Stimulated activated naive CD8-positive, alpha-beta T cell treated with anti-CD3 and anti-CD28 coated beads, Interleukin-15, Interleukin-2, amounts not matched to agents 100 ng/mL and 50 ng/mL, for 24 hours (primary cell): ENCODE data around the gene SLC27A4.

ENCODE experiments used
- H3K27ac Mint-ChIP-seq: one replicate; pipeline ENCODE4 v1.8.0; 2021; ENCODE audit warnings: mild to moderate bottlenecking, mixed read lengths
- H3K27me3 Mint-ChIP-seq: one replicate; pipeline ENCODE4 v1.8.0; 2021; ENCODE audit warnings: mixed read lengths
- H3K36me3 Mint-ChIP-seq: one replicate; pipeline ENCODE4 v1.8.0; 2021; ENCODE audit warnings: low read depth, mixed read lengths
- H3K4me1 Mint-ChIP-seq: one replicate; pipeline ENCODE4 v1.8.0; 2021; ENCODE audit warnings: low read depth, mixed read lengths
- H3K4me3 Mint-ChIP-seq: one replicate; pipeline ENCODE4 v1.8.0; 2021; ENCODE audit warnings: mild to moderate bottlenecking, mixed read lengths
- H3K9me3 Mint-ChIP-seq: one replicate; pipeline ENCODE4 v1.8.0; 2021; ENCODE audit warnings: mixed read lengths

SLC27A4 gene

DNA sequence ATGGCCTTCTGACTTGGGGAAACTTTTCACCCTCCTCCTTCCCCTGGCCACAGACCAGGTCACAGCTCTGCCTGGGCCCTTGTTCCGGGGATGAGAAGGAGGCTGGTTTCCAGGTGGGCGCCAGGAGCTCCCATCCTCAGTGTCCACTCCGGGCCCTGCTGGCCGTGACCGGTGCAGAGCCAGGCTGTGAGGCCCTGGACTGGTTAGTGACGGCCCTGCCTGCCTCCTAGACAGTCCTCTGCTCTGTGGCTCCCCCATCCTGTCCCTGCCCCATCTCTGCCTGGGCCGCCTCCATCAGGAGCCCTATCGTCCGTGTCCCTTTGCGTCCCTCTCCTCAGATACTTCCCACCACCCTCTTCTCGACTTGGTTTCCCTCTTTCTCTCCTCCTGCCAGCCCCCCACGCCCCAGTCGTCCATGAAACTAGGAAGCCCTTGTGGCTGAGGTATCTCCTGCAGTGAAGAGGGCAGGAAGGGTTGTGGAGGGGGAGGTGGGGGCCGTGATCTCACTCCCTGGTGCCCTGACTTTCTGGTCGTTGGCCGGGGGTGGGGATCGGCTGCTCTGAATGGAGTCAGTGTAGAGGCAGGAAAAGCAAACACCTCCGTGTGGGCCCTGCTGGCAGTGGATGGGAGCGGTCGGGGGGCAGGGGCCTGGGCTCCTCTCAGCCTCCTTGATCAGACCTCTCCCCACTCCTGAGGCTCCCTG, 64.9 kb downstream of the SLC27A4 start:
- Mint-ChIP-seq H3K9me3 (no peaks in the 10 kb centered on the region), H3K27ac (no peak overlapping the region), H3K27me3 (peaks cover 19% of the 10 kb centered on the region), H3K4me1 (no peaks in the 10 kb centered on the region), H3K4me3 (no peak overlapping the region), H3K36me3 (no peaks in the 10 kb centered on the region)

DNA sequence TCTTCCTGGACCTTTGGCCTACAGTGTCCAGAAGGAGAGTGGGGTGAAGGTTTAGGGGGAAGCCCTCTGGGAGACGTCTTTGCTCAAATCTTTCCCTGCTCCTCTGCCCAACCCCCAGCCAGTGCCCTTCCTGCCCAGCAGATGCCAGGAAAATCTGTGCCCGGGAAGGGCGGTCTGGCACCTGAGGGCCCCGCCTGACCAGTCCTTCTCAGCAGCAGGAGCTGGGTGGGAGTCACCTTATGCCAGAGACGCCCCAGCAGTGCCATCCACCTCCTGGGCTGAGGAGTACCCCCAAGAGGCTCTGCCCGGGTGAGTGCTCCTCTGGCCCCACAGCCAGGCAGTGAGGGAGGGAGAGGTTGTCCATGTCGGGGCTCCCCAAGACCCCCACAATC, 65.4 kb downstream of the SLC27A4 start:
- H3K27ac Mint-ChIP-seq: no peak overlapping the region
- no peak overlapping the region for H3K4me3 Mint-ChIP-seq
- H3K9me3 Mint-ChIP-seq: no peaks in the 10 kb centered on the region
- no peaks in the 10 kb centered on the region for H3K36me3 Mint-ChIP-seq
- H3K4me1 Mint-ChIP-seq: no peaks in the 10 kb centered on the region
- peaks cover 19% of the 10 kb centered on the region for H3K27me3 Mint-ChIP-seq

DNA sequence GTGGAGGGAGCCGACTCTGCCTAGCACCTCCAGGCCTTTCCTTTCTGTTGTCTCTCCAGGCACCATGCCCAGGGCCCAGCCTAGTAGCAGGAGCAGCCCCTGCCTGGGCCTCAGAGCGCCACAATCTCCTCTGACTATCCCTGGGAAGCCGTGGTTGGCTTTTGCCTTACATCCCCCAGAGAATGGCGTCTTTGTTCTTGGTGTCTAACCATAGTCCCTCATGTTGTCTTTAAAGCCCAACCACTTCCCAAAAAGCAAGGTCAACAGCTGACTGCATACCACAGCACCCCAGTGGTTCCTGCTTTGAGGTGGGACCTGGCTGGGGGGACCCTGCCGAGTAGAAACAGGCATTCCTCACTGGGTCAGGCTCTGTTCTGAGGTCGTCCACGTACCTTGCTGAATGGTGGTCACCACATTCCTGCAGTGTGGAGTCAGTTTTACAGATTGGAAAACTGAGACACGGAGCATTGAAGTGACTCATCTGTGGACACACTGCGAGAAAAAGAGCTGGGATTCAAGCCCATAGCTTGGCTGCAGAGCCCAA, 66.6 kb downstream of the SLC27A4 start:
- Mint-ChIP-seq H3K4me3 (no peak overlapping the region), H3K4me1 (no peaks in the 10 kb centered on the region), H3K9me3 (no peaks in the 10 kb centered on the region), H3K36me3 (no peaks in the 10 kb centered on the region), H3K27ac (no peak overlapping the region), H3K27me3 (peaks cover 25% of the 10 kb centered on the region)

DNA sequence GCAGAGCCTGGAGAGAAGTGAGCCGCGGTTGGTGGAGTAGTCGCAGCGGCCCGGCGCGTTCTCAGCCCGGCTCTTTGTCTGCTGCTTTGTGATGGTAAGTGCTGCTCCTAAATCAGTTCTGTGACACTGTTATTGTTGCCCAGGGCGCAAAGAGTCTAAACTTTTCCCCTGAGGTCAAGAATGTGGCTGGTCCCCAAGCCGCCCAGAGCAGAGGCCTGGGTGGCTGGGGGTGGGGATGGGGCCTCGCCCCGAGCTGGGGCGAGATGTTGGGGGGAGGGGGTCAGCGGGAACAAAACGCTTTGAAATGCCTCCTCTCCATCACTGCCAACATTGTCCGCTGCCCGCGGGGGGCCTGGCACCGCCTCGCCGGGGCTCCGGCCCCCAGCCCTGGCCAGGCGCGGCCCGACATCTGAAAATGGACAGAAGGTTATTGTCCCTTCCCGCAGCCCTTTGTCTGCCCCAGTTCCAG, 68.7 kb downstream of the SLC27A4 start:
- no peak overlapping the region for H3K27ac Mint-ChIP-seq
- H3K4me1 Mint-ChIP-seq: no peaks in the 10 kb centered on the region
- H3K4me3 Mint-ChIP-seq: no peak overlapping the region
- H3K9me3 Mint-ChIP-seq: no peaks in the 10 kb centered on the region
- peaks cover 32% of the 10 kb centered on the region for H3K27me3 Mint-ChIP-seq
- no peaks in the 10 kb centered on the region for H3K36me3 Mint-ChIP-seq

DNA sequence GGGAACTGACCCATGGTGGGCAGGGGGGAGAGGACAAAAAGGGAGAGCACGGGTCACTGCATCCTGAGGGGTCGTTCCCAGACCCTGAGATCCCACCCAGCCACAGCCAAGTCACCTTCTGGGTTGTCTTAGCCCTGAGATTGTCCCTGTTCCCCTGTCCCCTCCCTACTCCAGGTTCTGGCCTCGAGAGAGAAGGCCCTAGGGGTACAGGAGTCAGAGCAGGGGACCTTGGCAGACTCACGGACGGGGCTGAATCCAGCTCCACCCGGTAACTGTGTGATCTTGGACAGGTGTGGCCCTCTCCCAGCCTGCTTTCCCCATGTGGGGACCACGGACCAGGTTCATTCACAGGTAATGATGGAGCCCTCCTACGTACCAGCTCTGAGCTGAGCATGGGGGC, 69.1 kb downstream of the SLC27A4 start:
- no peaks in the 10 kb centered on the region for H3K36me3 Mint-ChIP-seq
- H3K4me1 Mint-ChIP-seq: no peaks in the 10 kb centered on the region
- no peaks in the 10 kb centered on the region for H3K9me3 Mint-ChIP-seq
- no peak overlapping the region for H3K27ac Mint-ChIP-seq
- H3K4me3 Mint-ChIP-seq: no peak overlapping the region
- H3K27me3 Mint-ChIP-seq: peaks cover 35% of the 10 kb centered on the region

DNA sequence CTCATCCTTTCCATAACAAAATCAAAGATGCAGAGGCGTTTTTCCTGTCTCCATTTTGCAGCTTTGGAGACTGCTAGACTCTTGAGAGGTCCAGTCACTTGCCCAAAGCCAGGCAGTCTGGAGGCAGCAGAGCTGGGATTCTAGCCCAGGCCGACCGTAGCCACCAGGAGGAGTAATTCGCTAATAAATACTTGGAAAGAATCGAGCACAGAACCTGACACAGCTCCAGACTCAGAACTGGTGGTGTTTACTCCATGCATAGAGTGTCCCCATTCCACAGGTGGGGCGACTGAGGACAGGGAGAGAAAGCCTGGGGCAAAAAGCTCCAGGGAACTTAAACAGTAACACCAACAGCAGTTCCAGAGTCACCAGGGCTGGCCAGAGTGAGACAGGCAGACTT, 69.7 kb downstream of the SLC27A4 start:
- H3K27ac Mint-ChIP-seq: no peak overlapping the region
- H3K36me3 Mint-ChIP-seq: no peaks in the 10 kb centered on the region
- no peaks in the 10 kb centered on the region for H3K9me3 Mint-ChIP-seq
- H3K4me1 Mint-ChIP-seq: no peaks in the 10 kb centered on the region
- peaks cover 38% of the 10 kb centered on the region for H3K27me3 Mint-ChIP-seq
- H3K4me3 Mint-ChIP-seq: no peak overlapping the region
